Fibroblast of mammary gland (primary cell): Measurements from ENCODE around the gene SFTA2.

Experiments used
- DNase-seq: peaks from one replicate; pipeline ENCODE4 v3.0.0-alpha.2; 2010; ENCODE audit warnings: low read depth
- H3K4me3 ChIP-seq: 2 replicates; pipeline ENCODE4 v1.5.1; 2011; ENCODE audit warnings: low read depth, mild to moderate bottlenecking, low read length, moderate library complexity; ENCODE audit not compliant: control insufficient read depth
- TF ChIP-seq, protein P1 (sequence below): conservative IDR thresholded peaks from 2 replicates; pipeline ENCODE4 v1.5.1; 2011; ENCODE audit warnings: low read depth, low read length, inconsistent platforms; ENCODE audit not compliant: control insufficient read depth, insufficient read depth

The SFTA2 gene

DNA sequence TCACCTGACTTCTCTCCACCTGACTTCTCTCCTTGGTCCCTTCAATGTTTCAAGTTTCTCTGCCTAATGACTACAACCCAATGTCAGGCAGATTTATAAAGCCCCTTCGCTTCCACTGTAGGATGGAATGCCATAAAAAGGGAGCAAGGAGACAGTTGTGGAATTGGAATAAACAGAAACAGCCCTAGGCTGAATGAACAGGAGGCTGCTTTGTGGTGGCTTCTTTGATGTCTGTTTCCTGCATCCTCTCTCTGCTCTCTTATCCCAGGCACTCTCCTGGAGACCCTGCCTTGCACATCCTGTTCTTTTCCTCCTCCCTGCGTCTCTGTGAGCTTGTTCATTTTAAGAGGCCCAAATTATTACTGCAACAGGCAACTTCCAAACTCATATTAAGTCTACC, 25.7 kb upstream of the SFTA2 start:
- H3K4me3 ChIP-seq, result no peak overlapping the region
- TF ChIP-seq, protein P1, sequence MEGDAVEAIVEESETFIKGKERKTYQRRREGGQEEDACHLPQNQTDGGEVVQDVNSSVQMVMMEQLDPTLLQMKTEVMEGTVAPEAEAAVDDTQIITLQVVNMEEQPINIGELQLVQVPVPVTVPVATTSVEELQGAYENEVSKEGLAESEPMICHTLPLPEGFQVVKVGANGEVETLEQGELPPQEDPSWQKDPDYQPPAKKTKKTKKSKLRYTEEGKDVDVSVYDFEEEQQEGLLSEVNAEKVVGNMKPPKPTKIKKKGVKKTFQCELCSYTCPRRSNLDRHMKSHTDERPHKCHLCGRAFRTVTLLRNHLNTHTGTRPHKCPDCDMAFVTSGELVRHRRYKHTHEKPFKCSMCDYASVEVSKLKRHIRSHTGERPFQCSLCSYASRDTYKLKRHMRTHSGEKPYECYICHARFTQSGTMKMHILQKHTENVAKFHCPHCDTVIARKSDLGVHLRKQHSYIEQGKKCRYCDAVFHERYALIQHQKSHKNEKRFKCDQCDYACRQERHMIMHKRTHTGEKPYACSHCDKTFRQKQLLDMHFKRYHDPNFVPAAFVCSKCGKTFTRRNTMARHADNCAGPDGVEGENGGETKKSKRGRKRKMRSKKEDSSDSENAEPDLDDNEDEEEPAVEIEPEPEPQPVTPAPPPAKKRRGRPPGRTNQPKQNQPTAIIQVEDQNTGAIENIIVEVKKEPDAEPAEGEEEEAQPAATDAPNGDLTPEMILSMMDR, result no peak
- DNase-seq, result no peak

DNA sequence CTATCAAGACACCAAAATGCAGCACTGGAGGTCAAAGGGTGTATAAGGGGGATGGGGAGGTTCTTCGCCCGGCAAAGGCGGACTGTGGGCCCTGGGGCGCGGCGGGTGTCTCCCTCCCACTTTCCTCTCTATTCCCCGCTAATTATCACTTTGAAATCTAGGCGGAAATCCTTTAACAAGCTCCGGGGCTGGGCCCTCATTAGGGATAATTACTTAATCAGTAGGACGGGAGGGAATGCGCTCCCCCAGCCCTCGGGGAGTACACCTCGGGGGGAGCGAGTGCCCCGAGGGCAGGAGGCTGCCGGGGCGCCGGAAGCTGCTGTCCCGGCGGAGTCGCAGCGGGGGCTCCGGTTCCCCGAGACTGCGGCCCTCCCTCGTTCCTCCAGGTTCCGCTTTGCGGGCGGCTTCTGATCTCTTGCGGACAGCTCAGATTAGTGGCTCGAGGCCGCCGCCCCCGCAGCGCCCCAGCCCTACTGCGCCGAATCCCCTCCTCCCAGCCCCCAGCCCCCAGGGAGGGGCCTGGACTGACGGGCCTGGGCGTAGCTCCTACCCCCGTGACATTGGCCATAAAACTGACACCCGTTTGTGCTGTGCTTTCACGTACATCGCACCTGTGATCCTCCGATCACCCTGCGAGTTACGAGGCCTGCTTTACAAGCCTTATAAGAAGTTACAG, 23.5 kb upstream of the SFTA2 start:
- H3K4me3 ChIP-seq, result peak overlapping the region; percentile 31
- TF ChIP-seq, protein P1, result no peak
- no peak for DNase-seq

DNA sequence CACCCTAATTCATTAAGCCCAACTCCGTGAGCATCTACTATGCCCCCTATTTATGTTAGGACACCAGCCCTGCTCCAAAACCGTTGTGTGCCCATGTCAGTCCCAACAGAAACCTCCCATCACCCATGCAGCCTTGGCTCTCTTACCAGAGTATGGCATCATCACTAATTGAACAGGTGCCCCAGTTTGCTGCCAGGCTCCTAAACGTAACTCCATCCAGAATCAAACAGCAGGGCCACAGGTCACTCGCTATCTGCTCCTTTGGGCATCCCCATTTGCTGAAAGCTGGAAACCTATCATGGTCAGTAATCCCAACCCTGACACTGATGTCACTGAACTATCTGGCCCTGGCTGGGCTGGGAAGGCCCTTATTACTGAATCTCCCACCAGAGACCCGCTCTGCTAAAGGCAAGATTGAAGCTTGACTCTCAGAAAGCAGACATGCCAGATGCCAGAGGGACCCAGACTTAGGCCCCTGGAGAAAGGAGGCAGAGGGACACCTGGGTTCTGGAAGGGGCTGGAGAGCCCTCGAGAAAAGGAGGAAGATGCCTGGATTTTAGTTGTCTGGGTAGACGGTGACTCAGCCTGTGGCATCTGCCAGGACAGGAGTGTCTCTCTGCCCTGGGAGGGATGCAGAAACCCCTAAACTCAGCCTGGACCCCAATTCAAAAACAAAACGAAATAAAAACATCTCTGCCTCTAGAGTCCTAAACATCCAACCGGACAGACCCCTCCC, 22.8 kb upstream of the SFTA2 start:
- DNase-seq, result no peak
- TF ChIP-seq, protein P1, result no peak
- peak overlapping the region; percentile 31 for H3K4me3 ChIP-seq

DNA sequence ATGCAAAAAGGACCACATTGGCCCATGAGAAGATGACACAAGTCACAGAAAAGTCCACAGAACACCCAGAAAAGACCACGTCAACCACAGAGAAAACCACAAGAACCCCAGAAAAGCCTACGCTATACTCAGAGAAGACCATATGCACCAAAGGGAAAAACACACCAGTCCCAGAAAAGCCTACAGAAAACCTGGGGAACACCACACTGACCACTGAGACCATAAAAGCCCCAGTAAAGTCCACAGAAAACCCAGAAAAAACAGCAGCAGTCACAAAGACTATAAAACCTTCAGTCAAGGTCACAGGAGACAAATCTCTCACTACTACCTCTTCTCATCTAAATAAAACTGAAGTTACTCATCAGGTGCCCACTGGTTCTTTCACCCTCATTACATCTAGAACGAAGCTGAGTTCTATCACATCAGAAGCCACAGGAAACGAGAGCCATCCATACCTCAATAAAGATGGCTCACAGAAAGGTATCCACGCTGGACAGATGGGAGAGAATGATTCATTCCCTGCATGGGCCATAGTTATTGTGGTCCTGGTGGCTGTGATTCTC, 20.0 kb upstream of the SFTA2 start:
- H3K4me3 ChIP-seq, result no peak overlapping the region
- DNase-seq, result no peak
- TF ChIP-seq, protein P1, result no peak

DNA sequence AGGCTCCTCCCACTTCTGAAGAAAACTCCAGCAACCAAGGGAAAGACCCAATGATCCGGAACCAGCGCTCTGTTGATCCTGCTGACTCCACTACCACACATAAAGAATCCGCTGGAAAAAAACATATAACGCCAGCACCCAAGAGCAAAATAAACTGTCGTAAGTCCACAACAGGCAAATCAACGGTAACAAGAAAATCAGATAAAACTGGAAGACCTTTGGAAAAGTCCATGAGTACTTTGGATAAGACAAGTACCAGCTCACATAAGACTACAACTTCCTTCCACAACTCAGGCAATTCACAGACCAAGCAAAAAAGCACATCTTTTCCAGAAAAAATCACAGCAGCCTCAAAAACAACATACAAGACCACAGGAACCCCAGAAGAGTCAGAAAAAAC, 16.8 kb upstream of the SFTA2 start:
- no peak overlapping the region for H3K4me3 ChIP-seq
- TF ChIP-seq, protein P1, result no peak
- DNase-seq, result no peak

DNA sequence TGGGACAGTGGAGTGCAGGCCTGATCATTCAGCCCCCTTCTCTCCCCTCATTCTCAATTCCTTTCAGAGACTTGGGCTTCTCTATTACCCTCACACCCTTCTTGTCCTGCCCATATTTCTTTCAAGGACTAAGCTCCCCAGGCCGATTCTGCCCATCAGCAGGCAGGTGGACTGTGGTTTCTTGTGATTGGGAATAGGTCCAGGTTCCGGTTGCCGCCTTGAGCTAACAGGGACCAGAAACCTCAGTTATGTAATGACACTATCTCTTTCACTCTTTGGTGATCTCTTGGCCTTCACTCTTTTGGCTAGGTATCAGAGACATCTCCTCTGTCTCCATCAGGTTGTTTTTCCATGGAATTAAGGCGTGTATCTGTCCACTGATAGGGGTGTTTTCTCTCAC, 15.3 kb upstream of the SFTA2 start:
- TF ChIP-seq, protein P1, result no peak

More for the DNA sequence above, 15.3 kb upstream of the SFTA2 start:
- H3K4me3 ChIP-seq, result no peak overlapping the region
- DNase-seq, result no peak
